Mucosa of descending colon (tissue), 3 donors: ENCODE data around the gene NFIC. TPM values are rescaled to one million over a fixed set of nuclear protein-coding genes. Genes with fewer than 3 reads are reported as not detected.

Experiments used
- ATAC-seq: fragments of 200-7000 bp; cut with Tn5 transposase; one replicate; pipeline ENCODE4 v1.9.1; 2020; ENCODE audit warnings: mild to moderate bottlenecking, moderate library complexity
- DNase-seq, 3 donors: peaks; one replicate each; pipeline ENCODE4 v3.0.0-alpha.2; 2020
- H3K36me3 ChIP-seq: fragments of 200-600 bp; one replicate; pipeline ENCODE4 v1.8.0; 2021; ENCODE audit warnings: low read depth, mild to moderate bottlenecking
- H3K4me1 ChIP-seq: fragments of 200-600 bp; one replicate; pipeline ENCODE4 v1.8.0; 2021; ENCODE audit warnings: low read depth, mild to moderate bottlenecking
- H3K4me3 ChIP-seq: fragments of 200-600 bp; one replicate; pipeline ENCODE4 v1.8.0; 2021; ENCODE audit warnings: mild to moderate bottlenecking
- H3K9me3 ChIP-seq: fragments of 200-600 bp; one replicate; pipeline ENCODE4 v1.8.0; 2021; ENCODE audit warnings: mild to moderate bottlenecking
- intact Hi-C, 2 donors: fragments of 100-400 bp; cut with DNase I in 1 of 2; cut with micrococcal nuclease in 1 of 2; formaldehyde crosslinking; loops; one replicate each; pipeline versions ENCODE4 v1.11.0 to v1.11.1; 2022; cut with DNase I, micrococcal nuclease
- total RNA-seq, 3 donors: library from RNA; stranded (reverse); fragmentation: NEBNext Ultra II Directional in 2 of 3; extraction: Animal tissue kit (Norgen Biotek cat#: 25700) in 2 of 3; gene quantifications; one replicate each; pipeline versions ENCODE4 v1.2.1 to v1.2.4, GENCODE V29; 2021 to 2023
- TF ChIP-seq, protein P1 (sequence below): fragments of 200-600 bp; IDR thresholded peaks from one replicate; pipeline ENCODE4 v1.8.0; 2022; ENCODE audit warnings: antibody characterized with exemption, mild to moderate bottlenecking
- donor health status: DM: no; HTN: no; CAD: no; lungs with moderate emphysema.
- donor health status: DM: no; HTN: no; CAD: no.
- donor health status: DM: no; HTN: yes; CAD: no.

Gene NFIC
- total RNA-seq, 3 donors from 2014 or later = 38.4 to 210 (median 79.3) TPM

DNA sequence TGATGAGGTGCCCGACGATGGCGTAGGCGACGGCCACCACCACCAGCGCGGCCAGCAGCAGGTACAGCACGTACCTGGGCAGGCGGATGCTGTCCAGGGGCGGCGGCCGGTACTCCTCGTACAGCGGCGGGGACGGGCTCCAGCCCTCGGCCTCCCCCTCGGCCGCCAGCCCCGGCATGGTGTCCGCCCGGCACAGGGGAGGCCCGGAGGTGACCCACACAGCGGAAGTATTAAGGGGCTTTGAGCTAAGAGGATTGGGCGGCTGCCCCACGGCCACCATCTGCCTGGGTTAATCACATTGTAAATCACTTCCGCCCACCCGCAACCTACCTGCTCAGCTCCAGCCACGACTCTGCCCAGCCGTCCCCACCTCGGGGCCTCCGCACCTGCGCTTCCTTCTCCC lies 116.8 kb downstream of the NFIC start, which contains the start of gene SMIM44:
SMIM44 (minus strand) TSS at position 216 of the 403 bp plus-strand sequence; CDS start at position 178, 38 bp downstream.
- ATAC-seq (peak; percentile 61), DNase-seq (peak; percentile 54 to 76 (median 71))
- Histone ChIP-seq H3K9me3 (no peaks in the 10 kb centered on the region), H3K36me3 (no peaks in the 10 kb centered on the region), H3K4me3 (peak within 1 kb of the TSS; percentile 6), H3K4me1 (peaks cover 10% of the 10 kb centered on the region)
- TF ChIP-seq, protein P1, sequence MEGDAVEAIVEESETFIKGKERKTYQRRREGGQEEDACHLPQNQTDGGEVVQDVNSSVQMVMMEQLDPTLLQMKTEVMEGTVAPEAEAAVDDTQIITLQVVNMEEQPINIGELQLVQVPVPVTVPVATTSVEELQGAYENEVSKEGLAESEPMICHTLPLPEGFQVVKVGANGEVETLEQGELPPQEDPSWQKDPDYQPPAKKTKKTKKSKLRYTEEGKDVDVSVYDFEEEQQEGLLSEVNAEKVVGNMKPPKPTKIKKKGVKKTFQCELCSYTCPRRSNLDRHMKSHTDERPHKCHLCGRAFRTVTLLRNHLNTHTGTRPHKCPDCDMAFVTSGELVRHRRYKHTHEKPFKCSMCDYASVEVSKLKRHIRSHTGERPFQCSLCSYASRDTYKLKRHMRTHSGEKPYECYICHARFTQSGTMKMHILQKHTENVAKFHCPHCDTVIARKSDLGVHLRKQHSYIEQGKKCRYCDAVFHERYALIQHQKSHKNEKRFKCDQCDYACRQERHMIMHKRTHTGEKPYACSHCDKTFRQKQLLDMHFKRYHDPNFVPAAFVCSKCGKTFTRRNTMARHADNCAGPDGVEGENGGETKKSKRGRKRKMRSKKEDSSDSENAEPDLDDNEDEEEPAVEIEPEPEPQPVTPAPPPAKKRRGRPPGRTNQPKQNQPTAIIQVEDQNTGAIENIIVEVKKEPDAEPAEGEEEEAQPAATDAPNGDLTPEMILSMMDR = no peak
- intact Hi-C loops = no loop called here

GRCh38 chr19:3491396-3492119 lies 125.2 kb downstream of the NFIC start:
- intact Hi-C loops = no loop called here
- Histone ChIP-seq H3K4me1 (no peaks in the 10 kb centered on the region), H3K9me3 (no peaks in the 10 kb centered on the region), H3K36me3 (no peaks in the 10 kb centered on the region), H3K4me3 (no peak overlapping the region)
- ATAC-seq = no peak
- DNase-seq = no peak
- TF ChIP-seq, protein P1 = no peak

- no peak for ATAC-seq
- intact Hi-C loops = no loop called here
- Histone ChIP-seq H3K36me3 (no peaks in the 10 kb centered on the region), H3K9me3 (no peaks in the 10 kb centered on the region), H3K4me3 (no peak overlapping the region), H3K4me1 (no peaks in the 10 kb centered on the region)
- TF ChIP-seq, protein P1 = no peak
- DNase-seq = no peak
Measured at GRCh38 chr19:3492131-3492839, 125.9 kb downstream of the NFIC start.

- intact Hi-C loops = no loop called here
- no peaks in the 10 kb centered on the region for H3K4me1 ChIP-seq
- ATAC-seq (no peak), DNase-seq (no peak)
- H3K36me3 ChIP-seq = no peaks in the 10 kb centered on the region
- H3K4me3 ChIP-seq = no peak overlapping the region
- no peaks in the 10 kb centered on the region for H3K9me3 ChIP-seq
- TF ChIP-seq, protein P1 = no peak
Measured at GRCh38 chr19:3492919-3493318, 126.5 kb downstream of the NFIC start.

- DNase-seq (no peak), ATAC-seq (no peak)
- Histone ChIP-seq H3K36me3 (no peaks in the 10 kb centered on the region), H3K4me3 (no peak overlapping the region), H3K9me3 (no peaks in the 10 kb centered on the region), H3K4me1 (no peaks in the 10 kb centered on the region)
- intact Hi-C loops = no loop called here
- TF ChIP-seq, protein P1 = no peak
Measured at GRCh38 chr19:3493651-3494050, 127.3 kb downstream of the NFIC start.
